KMS-11 (cell line): ENCODE data around the gene CAMK1.

Source experiments
- H2AFZ ChIP-seq: fragments of 200-600 bp; sonication (generic); 2 replicates; pipeline ENCODE4 v1.6.1; 2016; ENCODE audit warnings: antibody characterized with exemption, mixed run types, low read depth
- H3K27ac ChIP-seq: fragments of 200-600 bp; sonication (generic); 2 replicates; pipeline ENCODE4 v1.6.1; 2016; ENCODE audit warnings: mild to moderate bottlenecking, mixed run types
- H3K27me3 ChIP-seq: fragments of 200-600 bp; sonication (generic); 2 replicates; pipeline ENCODE4 v1.6.1; 2017; ENCODE audit warnings: mild to moderate bottlenecking, low read depth, mixed run types, moderate library complexity; ENCODE audit not compliant: insufficient read depth
- H3K36me3 ChIP-seq: fragments of 200-600 bp; sonication (generic); 2 replicates; pipeline ENCODE4 v1.6.1; 2017; ENCODE audit warnings: mild to moderate bottlenecking, mixed run types; ENCODE audit not compliant: insufficient read depth
- H3K4me1 ChIP-seq: fragments of 200-600 bp; sonication (generic); 2 replicates; pipeline ENCODE4 v1.6.1; 2016; ENCODE audit warnings: mild to moderate bottlenecking, low read depth, mixed run types; ENCODE audit not compliant: poor library complexity, severe bottlenecking
- H3K4me2 ChIP-seq: fragments of 200-600 bp; sonication (generic); 2 replicates; pipeline ENCODE4 v1.7.0; 2016; ENCODE audit warnings: mild to moderate bottlenecking, mixed run types
- H3K4me3 ChIP-seq: fragments of 200-600 bp; sonication (generic); IDR thresholded peaks from 2 replicates; pipeline ENCODE4 v1.6.1; 2017; ENCODE audit warnings: low read depth, low read length, mixed read lengths; ENCODE audit not compliant: insufficient read depth
- H3K79me2 ChIP-seq: fragments of 200-600 bp; sonication (generic); 2 replicates; pipeline ENCODE4 v1.6.1; 2016; ENCODE audit warnings: low read depth, mixed run types; ENCODE audit not compliant: insufficient read depth
- H3K9ac ChIP-seq: fragments of 200-600 bp; sonication (generic); 2 replicates; pipeline ENCODE4 v1.6.1; 2016; ENCODE audit warnings: mild to moderate bottlenecking, mixed run types
- H4K20me1 ChIP-seq: fragments of 200-600 bp; sonication (generic); 2 replicates; pipeline ENCODE4 v1.6.1; 2016; ENCODE audit warnings: mild to moderate bottlenecking, mixed run types; ENCODE audit not compliant: insufficient read depth
- CTCF ChIP-seq: fragments of 200-600 bp; sonication (generic); conservative IDR thresholded peaks from 2 replicates; pipeline ENCODE4 v1.6.1; 2017; ENCODE audit warnings: low read depth, mild to moderate bottlenecking, antibody characterized with exemption, low read length, moderate library complexity, mixed read lengths

CAMK1 gene

GRCh38 chr3:9765865-9766264 lies 3.9 kb downstream of the CAMK1 start:
- no peaks in the 10 kb centered on the region for H3K27me3 ChIP-seq
- TF ChIP-seq CTCF = no peak
- no peak overlapping the region for H3K27ac ChIP-seq
- H3K36me3 ChIP-seq = no peaks in the 10 kb centered on the region
- H3K4me2 ChIP-seq = no peak overlapping the region
- H2AFZ ChIP-seq = no peak overlapping the region
- no peaks in the 10 kb centered on the region for H4K20me1 ChIP-seq
- H3K4me1 ChIP-seq = no peaks in the 10 kb centered on the region
- no peak overlapping the region for H3K4me3 ChIP-seq
- H3K79me2 ChIP-seq = no peaks in the 10 kb centered on the region
- no peak overlapping the region for H3K9ac ChIP-seq

DNA sequence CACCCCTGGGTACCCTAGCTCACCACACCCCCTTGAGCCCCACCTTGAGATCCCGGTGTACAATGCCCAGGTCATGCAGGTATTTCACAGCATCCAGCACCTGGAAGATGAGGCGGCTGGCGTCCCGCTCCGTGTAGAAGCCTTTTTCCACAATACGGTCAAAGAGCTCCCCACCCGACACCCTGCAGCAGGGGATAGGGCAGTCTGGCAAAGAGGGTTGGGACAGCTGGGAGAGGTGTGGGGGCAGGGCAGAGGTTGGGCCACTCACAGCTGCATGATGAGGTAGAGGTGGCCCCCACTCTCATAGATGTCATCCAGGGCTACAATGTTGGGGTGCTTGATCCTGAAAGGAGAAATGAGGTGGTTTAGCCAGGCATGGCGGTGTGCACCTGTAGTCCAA lies 6.9 kb downstream of the CAMK1 start:
- no peak for TF ChIP-seq CTCF

GRCh38 chr3:9761919-9762318 lies 7.8 kb downstream of the CAMK1 start:
- Histone ChIP-seq H2AFZ (no peak overlapping the region), H4K20me1 (no peaks in the 10 kb centered on the region), H3K27ac (no peak overlapping the region), H3K4me3 (no peak overlapping the region), H3K36me3 (no peaks in the 10 kb centered on the region), H3K4me2 (no peak overlapping the region), H3K79me2 (no peaks in the 10 kb centered on the region), H3K4me1 (no peaks in the 10 kb centered on the region), H3K9ac (no peak overlapping the region), H3K27me3 (no peaks in the 10 kb centered on the region)
- no peak for TF ChIP-seq CTCF

More for the DNA sequence above, 6.9 kb downstream of the CAMK1 start:
- no peak overlapping the region for H3K4me2 ChIP-seq
- no peaks in the 10 kb centered on the region for H3K79me2 ChIP-seq
- H3K36me3 ChIP-seq = no peaks in the 10 kb centered on the region
- H3K27ac ChIP-seq = no peak overlapping the region
- H3K4me1 ChIP-seq = no peaks in the 10 kb centered on the region
- no peaks in the 10 kb centered on the region for H4K20me1 ChIP-seq
- no peak overlapping the region for H3K9ac ChIP-seq
- no peak overlapping the region for H2AFZ ChIP-seq
- no peaks in the 10 kb centered on the region for H3K27me3 ChIP-seq
- no peak overlapping the region for H3K4me3 ChIP-seq

- H3K4me2 ChIP-seq = no peak overlapping the region
- H3K27me3 ChIP-seq = no peaks in the 10 kb centered on the region
- H3K27ac ChIP-seq = no peak overlapping the region
- H3K4me3 ChIP-seq = no peak overlapping the region
- H3K4me1 ChIP-seq = no peaks in the 10 kb centered on the region
- H3K9ac ChIP-seq = no peak overlapping the region
- no peak for TF ChIP-seq CTCF
- H2AFZ ChIP-seq = no peak overlapping the region
- H4K20me1 ChIP-seq = no peaks in the 10 kb centered on the region
- H3K79me2 ChIP-seq = no peaks in the 10 kb centered on the region
- no peaks in the 10 kb centered on the region for H3K36me3 ChIP-seq
These were observed 8.8 kb downstream of the CAMK1 start for GRCh38 chr3:9760779-9761505.
